Measurements from ENCODE around the gene VAT1. TPM values are rescaled to one million over a fixed set of nuclear protein-coding genes. Genes with fewer than 3 reads are reported as not detected.

The VAT1 gene
- total and polyA plus RNA-seq, 2 of the 13 experiments (the other 11 are each of a cell fraction or from before 2014, with no cell fraction given), result 143 to 205 TPM

DNA sequence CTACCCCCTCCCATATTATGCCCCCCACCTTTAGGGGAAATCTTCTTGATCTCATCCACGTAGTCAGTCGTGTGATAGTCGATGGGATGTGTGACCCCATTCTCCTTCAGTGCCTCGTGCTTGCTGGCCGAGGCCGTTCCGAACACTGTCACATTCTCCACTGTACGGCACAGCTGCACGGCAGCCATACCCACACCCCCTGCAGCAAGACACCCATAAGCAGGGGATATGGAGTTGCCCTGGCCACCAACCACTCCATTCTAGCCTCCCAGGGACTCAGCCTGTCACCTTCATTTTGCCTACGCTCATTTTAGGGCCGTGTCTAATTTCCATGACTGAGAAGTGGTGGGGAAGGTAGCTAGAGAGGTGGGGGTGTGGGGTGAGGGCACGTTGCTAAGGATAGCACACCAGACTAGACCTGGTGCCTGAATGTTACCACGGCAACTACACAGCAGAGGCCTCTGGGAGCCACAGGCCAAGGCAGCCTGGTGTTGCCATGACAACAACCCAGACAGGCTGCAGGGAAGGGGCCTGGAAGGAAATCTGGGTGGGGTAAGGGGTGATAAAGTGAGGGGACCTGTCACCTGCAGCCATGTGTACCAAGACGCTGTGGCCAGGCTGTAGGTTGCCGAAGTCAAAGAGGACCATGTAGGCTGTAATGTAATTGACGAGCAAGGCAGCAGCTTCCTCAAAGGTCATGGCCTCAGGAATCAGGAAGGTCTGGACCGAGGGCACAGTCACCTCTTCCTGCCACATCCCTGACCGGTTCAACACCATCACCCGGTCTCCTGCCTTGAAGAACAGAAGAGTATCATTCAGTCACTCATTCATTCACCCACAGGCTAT lies 4.0 kb downstream of the VAT1 start (continued):
- TF ChIP-seq, protein P1, sequence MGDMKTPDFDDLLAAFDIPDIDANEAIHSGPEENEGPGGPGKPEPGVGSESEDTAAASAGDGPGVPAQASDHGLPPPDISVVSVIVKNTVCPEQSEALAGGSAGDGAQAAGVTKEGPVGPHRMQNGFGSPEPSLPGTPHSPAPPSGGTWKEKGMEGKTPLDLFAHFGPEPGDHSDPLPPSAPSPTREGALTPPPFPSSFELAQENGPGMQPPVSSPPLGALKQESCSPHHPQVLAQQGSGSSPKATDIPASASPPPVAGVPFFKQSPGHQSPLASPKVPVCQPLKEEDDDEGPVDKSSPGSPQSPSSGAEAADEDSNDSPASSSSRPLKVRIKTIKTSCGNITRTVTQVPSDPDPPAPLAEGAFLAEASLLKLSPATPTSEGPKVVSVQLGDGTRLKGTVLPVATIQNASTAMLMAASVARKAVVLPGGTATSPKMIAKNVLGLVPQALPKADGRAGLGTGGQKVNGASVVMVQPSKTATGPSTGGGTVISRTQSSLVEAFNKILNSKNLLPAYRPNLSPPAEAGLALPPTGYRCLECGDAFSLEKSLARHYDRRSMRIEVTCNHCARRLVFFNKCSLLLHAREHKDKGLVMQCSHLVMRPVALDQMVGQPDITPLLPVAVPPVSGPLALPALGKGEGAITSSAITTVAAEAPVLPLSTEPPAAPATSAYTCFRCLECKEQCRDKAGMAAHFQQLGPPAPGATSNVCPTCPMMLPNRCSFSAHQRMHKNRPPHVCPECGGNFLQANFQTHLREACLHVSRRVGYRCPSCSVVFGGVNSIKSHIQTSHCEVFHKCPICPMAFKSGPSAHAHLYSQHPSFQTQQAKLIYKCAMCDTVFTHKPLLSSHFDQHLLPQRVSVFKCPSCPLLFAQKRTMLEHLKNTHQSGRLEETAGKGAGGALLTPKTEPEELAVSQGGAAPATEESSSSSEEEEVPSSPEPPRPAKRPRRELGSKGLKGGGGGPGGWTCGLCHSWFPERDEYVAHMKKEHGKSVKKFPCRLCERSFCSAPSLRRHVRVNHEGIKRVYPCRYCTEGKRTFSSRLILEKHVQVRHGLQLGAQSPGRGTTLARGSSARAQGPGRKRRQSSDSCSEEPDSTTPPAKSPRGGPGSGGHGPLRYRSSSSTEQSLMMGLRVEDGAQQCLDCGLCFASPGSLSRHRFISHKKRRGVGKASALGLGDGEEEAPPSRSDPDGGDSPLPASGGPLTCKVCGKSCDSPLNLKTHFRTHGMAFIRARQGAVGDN (CRISPR knock-in tag; IDR thresholded peaks at IDR 0.05), result peak; percentile 33
- TF ChIP-seq, protein P2, sequence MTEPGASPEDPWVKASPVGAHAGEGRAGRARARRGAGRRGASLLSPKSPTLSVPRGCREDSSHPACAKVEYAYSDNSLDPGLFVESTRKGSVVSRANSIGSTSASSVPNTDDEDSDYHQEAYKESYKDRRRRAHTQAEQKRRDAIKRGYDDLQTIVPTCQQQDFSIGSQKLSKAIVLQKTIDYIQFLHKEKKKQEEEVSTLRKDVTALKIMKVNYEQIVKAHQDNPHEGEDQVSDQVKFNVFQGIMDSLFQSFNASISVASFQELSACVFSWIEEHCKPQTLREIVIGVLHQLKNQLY (CRISPR knock-in tag; IDR thresholded peaks at IDR 0.05), result no peak
- TF ChIP-seq, protein P3, sequence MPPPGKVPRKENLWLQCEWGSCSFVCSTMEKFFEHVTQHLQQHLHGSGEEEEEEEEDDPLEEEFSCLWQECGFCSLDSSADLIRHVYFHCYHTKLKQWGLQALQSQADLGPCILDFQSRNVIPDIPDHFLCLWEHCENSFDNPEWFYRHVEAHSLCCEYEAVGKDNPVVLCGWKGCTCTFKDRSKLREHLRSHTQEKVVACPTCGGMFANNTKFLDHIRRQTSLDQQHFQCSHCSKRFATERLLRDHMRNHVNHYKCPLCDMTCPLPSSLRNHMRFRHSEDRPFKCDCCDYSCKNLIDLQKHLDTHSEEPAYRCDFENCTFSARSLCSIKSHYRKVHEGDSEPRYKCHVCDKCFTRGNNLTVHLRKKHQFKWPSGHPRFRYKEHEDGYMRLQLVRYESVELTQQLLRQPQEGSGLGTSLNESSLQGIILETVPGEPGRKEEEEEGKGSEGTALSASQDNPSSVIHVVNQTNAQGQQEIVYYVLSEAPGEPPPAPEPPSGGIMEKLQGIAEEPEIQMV (CRISPR knock-in tag; IDR thresholded peaks at IDR 0.05; ENCODE audit: low read depth), result no peak
- TF ChIP-seq SNRNP70 (IDR thresholded peaks at IDR 0.05; ENCODE audit: low read depth, low read length) (no peak), ZNF234 (CRISPR knock-in tag; conservative IDR thresholded peaks at IDR 0.05) (no peak), AGO2 (optimal IDR thresholded peaks at IDR 0.05; ENCODE audit: low read depth, low read length) (peak; percentile 33), SIN3B (IDR thresholded peaks at IDR 0.05; ENCODE audit: low read length) (no peak), RFX1 (IDR thresholded peaks at IDR 0.05) (peak; percentile 81), NCOA5 (CRISPR knock-in tag; IDR thresholded peaks at IDR 0.05) (no peak), BCLAF1 (IDR thresholded peaks at IDR 0.05) (no peak), ZNF343 (CRISPR knock-in tag; IDR thresholded peaks at IDR 0.05) (no peak), SPEN (CRISPR knock-in tag; IDR thresholded peaks at IDR 0.05; ENCODE audit: low read depth) (no peak), RFX3 (CRISPR knock-in tag; IDR thresholded peaks at IDR 0.05) (peak; percentile 65), ZNF674 (CRISPR knock-in tag; IDR thresholded peaks at IDR 0.05; ENCODE audit: low read depth) (no peak)
- TF ChIP-seq, protein P4, sequence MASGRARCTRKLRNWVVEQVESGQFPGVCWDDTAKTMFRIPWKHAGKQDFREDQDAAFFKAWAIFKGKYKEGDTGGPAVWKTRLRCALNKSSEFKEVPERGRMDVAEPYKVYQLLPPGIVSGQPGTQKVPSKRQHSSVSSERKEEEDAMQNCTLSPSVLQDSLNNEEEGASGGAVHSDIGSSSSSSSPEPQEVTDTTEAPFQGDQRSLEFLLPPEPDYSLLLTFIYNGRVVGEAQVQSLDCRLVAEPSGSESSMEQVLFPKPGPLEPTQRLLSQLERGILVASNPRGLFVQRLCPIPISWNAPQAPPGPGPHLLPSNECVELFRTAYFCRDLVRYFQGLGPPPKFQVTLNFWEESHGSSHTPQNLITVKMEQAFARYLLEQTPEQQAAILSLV (CRISPR knock-in tag; IDR thresholded peaks at IDR 0.05; ENCODE audit: borderline replicate concordance), result no peak
